SKM-1 treated with dmso at 0.1 percent for 144 hours (cell line): ENCODE data around the gene POU2AF1.

ENCODE experiments used
- DNase-seq: peaks from one replicate; lab custom pipeline; 2025; ENCODE audit not compliant: unreplicated experiment; lab: John Stamatoyannopoulos, UW

POU2AF1 gene

GRCh38 chr11:111388420-111388819 is 9.3 kb upstream of the POU2AF1 start:
- DNase-seq, result no peak

GRCh38 chr11:111387363-111387762 is 8.3 kb upstream of the POU2AF1 start:
- DNase-seq, result no peak

GRCh38 chr11:111386611-111387150 is 7.6 kb upstream of the POU2AF1 start:
- DNase-seq, result no peak

DNA sequence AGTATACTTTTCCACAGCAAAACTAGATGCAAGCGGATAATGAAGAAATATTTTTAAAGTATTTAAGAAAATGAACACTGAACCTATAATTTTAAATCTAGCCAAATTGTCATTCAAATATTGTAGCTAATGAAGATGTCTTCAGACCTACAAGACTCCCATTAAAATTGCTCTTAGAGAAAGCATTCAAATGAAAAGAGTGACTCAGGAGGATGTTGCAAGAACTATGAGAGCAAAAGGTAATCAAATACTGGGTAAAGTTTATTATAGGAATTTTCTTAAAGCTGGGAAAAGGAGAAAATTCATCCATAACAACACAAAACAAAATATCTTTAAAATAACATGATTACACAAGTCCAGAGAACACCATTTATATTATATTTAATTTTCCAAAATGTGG is 5.4 kb upstream of the POU2AF1 start:
- no peak for DNase-seq

- DNase-seq, result no peak
Observed at GRCh38 chr11:111382451-111382850, 3.4 kb upstream of the POU2AF1 start.

GRCh38 chr11:111379602-111380136 is 594 bp upstream of the POU2AF1 start:
- no peak for DNase-seq

- DNase-seq, result no peak
Observed at GRCh38 chr11:111378185-111378860, 752 bp downstream of the POU2AF1 start.

DNA sequence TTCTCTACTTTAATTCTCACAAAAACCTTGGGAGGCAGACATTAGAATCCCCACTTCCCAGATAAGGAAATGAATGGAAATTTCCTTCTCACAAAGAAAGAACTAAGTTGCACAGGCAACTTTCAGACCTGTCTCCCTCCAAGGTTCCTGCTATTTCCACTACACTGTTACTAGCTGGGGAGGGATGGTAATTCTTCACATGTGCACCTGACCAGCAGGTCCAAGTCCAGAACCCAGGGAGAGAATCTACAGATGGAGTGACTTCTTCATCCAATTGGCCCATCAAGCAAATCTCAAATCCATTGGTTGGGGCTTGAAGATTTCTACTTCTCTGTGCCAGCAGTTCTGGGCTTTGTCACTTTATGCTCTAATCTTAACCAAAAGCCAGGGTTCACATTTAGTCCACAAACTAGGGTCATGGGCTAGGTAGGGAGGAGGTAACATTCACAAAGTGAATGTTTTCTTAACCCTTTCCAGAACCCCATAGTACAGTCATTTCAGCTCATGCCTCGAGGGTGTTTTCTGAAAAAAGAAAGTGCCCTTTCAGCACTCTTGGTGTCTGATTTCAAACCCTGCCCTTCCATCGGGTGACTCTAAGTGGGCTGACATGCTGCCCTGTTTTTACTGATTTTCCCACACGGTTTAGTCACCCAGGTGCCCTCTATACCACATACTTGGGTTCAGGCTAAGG is 2.7 kb downstream of the POU2AF1 start:
- DNase-seq, result no peak

- DNase-seq, result no peak
Observed at GRCh38 chr11:111373590-111373989, 5.5 kb downstream of the POU2AF1 start.

GRCh38 chr11:111372538-111372937 is 6.5 kb downstream of the POU2AF1 start:
- DNase-seq, result no peak

DNA sequence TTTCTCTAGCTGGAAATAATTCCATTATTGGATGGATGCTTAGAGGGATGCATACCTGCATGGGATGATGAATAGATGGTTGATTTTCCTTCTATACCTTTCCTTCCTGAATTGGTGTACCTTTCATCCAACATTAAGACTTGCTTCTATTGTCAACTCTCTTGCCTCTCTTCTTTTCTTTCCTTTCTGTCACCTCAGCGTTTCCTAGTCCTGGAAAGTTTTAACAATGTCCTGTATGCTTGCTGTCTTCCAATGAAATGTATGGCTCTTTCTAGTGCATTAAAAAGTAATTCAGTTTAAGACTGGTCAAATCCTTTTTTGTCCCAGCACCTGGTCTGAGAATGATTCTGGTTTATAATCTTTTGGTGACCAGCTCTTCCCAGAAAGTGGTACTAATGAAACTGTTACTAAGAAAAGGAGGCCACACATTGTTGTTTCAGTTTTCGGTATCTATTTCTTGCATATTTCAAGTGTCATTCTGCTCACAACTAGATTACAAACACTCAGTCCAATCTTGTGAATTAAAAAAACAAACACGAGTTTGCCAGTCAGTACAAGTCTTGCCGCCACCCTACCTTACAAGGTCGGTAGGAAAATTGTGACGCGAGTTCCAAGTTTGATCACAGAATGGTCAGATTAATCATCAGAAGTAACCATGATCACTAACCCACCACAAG is 8.0 kb downstream of the POU2AF1 start:
- DNase-seq, result no peak

DNA sequence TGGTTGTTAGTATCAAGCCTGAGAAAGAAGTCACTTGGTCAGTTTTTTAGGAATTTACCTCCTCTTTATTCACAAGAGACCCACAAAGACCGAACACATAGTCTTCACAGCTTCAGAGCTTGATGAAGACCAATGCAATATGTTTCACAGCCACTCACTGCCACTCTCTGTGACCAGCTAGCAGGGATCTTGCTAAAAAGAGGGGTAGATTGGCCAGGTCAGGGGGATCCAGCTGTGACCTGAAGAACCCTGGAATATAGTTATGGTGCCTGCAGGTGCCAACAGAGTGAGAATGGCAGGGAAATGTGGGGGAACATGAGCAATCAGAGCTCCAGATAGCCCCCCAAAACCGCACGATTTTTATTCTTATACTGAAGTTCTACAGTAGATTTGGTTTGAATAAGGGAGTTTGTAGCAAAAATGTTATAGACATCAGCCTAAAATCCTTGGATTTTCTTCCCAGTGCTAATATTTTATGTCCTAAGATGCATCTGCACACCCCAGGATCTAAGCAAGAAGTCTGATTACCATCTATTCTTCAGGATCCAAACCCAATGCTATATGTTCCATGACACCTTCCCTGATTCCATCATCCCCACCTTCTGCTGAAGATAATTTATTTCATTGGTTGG is 8.7 kb downstream of the POU2AF1 start:
- DNase-seq, result no peak

DNA sequence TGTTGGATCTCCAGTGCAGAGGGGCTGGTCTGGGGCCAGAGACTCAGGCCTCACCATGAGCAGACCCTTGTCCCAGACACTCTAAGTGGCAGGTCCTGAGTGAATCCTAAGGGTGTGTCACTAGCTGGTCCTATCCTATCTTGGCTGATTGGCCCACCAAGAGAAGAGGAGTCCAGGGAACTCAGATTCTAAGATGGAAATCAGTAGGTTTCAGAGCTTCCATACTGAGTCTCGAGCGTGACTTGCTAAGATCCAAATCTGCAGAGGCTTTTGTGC is 10.9 kb downstream of the POU2AF1 start:
- DNase-seq, result no peak

DNA sequence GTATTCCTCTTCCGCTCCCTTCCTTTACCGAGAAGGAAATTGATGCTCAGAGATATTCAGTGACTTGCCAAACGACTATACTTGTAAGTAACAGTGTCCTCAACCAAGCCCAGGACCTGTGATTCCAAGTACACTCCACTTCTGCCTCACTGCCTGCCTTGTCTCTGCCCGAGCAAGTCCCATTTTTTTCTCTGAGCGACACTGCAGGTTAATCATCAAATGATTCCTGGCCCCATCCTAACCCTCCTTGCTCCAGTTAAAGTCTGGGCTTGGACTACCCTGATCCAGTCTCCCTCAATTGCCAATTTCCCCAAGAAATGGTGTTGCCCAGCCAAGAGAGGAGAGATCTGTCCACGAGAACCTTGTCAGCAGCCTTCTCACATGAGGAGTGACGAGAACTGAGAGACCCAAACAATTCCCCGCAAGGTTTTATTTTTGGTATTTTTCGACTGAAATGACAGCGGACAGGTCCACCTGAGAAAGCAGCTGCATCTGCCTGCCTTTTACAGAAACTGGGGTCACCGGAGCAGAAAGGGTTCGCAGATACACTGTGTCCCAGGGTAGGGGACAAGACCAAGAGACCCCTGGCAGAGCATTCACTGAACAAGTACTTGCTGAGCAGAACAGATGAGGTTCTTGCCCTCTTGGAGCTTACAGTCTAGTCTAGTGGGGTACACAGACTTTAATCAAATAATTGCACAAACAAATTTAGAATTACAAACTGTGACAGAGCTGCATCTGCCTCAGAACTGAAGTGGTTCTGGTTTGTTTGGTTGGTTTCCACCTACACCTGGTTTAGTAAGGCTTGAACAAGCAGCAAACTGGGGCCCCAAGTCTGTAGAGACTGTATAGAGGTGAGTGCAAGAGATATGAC is 11.4 kb downstream of the POU2AF1 start:
- DNase-seq, result no peak

DNA sequence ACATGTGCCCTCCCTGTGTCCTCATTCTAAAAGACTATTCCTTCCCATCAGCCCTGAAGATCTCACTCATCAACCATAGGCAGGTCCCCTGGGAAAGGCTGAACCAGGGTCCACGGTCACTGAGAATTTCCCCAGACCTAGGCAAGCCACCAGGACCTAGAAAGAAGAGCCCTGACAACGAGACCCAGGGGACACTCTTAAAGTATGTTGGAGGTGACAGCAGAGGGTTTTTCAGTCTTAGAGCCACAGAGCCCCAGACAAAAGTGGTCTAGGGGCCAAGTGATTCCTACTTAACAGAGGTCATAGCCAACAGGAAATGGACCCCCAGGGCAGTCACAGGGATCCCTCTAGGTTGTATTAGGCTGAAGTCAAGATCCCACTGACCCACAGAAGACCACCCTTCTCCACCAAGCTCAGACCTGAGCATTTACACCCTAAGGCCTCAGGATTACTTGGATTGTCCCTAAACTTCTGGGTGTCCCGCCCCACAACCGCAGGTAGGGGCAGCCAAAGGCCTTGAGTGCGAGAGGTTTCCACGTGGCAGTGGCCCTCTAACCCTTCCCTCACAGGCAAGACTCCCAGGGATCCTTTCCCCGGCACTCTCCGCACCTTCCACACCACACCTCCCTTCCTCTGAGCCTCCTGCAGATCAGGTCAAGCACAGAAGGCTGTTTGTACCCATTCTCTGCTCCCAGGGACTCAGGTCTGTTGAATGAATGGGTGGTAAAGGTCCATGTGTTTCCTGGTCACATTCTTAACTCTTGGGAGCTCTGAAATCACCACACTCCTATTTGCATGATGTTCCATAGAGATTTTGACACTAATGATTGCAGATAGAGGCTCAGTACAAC is 12.3 kb downstream of the POU2AF1 start:
- no peak for DNase-seq

DNA sequence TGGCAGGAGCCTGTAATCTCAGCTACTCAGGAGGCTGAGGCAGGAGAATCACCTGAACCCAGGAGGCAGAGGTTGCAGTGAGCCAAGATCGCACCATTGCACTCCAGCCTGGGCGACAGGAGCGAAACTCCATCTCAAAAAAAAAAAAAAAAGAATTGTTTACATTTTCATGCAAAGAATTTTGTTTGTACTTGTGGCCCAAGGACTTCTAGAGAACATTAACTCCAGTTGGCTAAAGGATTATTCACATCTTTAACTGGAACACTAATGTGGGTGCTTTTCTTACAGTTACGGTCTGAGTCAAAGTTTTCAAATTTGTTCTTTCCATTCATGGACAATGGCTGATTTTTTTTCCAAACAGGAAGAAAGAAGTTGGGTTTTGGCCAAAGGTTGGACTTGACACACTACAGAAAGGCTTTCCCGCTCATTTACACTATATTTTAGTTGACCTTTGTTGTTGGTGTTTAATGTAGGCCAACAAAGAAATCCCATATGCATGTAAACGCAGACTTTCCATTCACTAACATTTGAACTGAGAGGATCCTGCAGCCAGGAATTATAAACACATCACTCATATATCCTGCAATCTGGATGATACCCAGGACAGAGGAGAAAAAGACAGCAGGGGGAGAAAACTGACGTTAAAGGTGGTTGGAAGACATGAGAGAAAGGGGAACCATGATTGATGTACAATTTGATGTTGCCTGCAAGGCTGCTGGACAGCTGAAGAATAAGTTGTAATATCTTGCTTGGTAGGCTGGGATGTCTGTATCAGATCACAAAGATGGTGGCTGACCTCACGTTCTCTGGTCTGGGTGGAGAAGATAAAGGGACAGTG is 13.1 kb downstream of the POU2AF1 start:
- no peak for DNase-seq

DNA sequence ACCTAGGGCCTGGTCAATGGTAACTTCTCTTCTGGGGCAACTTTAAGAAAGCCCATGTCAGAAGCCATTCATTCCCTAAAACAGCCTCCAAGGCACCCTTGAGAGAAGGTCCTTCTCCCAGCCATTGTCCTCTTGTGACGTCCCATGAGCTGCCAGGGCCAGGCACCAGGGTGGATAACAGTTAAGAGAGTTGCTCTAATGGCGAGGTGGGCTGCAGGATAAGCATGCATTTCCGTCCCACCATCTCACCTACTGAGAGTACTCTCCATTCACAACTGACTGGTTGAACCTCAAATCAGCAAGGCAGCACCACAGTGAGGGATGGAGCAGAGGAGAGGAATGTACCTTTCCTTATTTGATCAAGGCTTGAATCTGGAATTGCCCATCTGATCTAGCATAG is 14.6 kb downstream of the POU2AF1 start:
- DNase-seq, result no peak

- DNase-seq, result no peak
Observed at GRCh38 chr11:111363985-111364384, 15.1 kb downstream of the POU2AF1 start.
